MCF 10A (cell line): Measurements from ENCODE around the gene SIGLEC12. TPM values are rescaled to one million over a fixed set of nuclear protein-coding genes. Genes with fewer than 3 reads are reported as not detected.

Source experiments
- BruUV-seq: library from RNA; stranded (reverse); fragments of 400-500 nt; replicated peaks from 2 replicates; lab custom pipeline; 2021; lab: Mats Ljungman, UMichigan
- CTCF ChIA-PET: fragments of 300-600 bp; sonication (Branson Sonifier 250); formaldehyde crosslinking; extraction: SDS; loops from one replicate; lab custom pipeline; 2021; ENCODE audit warnings: antibody characterized with exemption, inconsistent platforms; lab: Yijun Ruan, JAX
- POLR2A ChIA-PET: fragments of 300-600, 350-650 bp; sonication (Branson Sonifier 250); formaldehyde crosslinking; extraction: SDS; loops from one replicate; lab custom pipeline; 2020; ENCODE audit warnings: antibody characterized with exemption, inconsistent platforms; lab: Yijun Ruan, JAX
- DNase-seq: peaks from one replicate; pipeline ENCODE4 v3.0.0-alpha.2; 2018; ENCODE audit not compliant: unreplicated experiment
- H3K27ac Mint-ChIP-seq: one replicate; pipeline ENCODE4 v1.8.0; 2022; ENCODE audit warnings: mild to moderate bottlenecking, low read depth, mixed read lengths; ENCODE audit not compliant: unreplicated experiment
- H3K27me3 Mint-ChIP-seq: one replicate; pipeline ENCODE4 v1.8.0; 2022; ENCODE audit warnings: mixed read lengths; ENCODE audit not compliant: insufficient read depth, unreplicated experiment
- H3K36me3 Mint-ChIP-seq: one replicate; pipeline ENCODE4 v1.8.0; 2022; ENCODE audit warnings: mild to moderate bottlenecking, moderate library complexity, mixed read lengths; ENCODE audit not compliant: insufficient read depth, unreplicated experiment
- H3K4me1 Mint-ChIP-seq: one replicate; pipeline ENCODE4 v1.8.0; 2022; ENCODE audit warnings: mixed read lengths; ENCODE audit not compliant: insufficient read depth, unreplicated experiment
- H3K4me3 Mint-ChIP-seq: one replicate; pipeline ENCODE4 v1.8.0; 2022; ENCODE audit warnings: mild to moderate bottlenecking, moderate library complexity, mixed read lengths; ENCODE audit not compliant: unreplicated experiment
- H3K9me3 Mint-ChIP-seq: one replicate; pipeline ENCODE4 v1.8.0; 2022; ENCODE audit warnings: mixed read lengths; ENCODE audit not compliant: unreplicated experiment
- CTCF ChIP-seq: fragments of 200-600 bp; IDR thresholded peaks from one replicate; pipeline ENCODE4 v1.8.0; 2022; ENCODE audit warnings: antibody characterized with exemption, mild to moderate bottlenecking; ENCODE audit not compliant: unreplicated experiment
- intact Hi-C: fragments of 100-400 bp; cut with micrococcal nuclease; formaldehyde crosslinking; loops from 2 replicates; pipeline ENCODE4 v1.14.1; 2022
- total RNA-seq: library from RNA; stranded (reverse); gene quantifications from 2 replicates; pipeline ENCODE4 v1.2.3, GENCODE V29; 2022

The SIGLEC12 gene
- total RNA-seq, 1 experiment from 2014 or later: not detected

GRCh38 chr19:51469629-51470028 is 32.0 kb downstream of the SIGLEC12 start:
- CTCF ChIA-PET: interaction anchor here (0.7 to 1.1 kb wide), 2 partner anchors 16 to 28 kb away, joined by 3 read pairs; no protein-coding TSS in a partner anchor
- intact Hi-C loops: no loop called here
- BruUV-seq: no TSS peak
- POLR2A ChIA-PET: no interaction called here
- Mint-ChIP-seq H3K36me3 (no peaks in the 10 kb centered on the region), H3K9me3 (no peaks in the 10 kb centered on the region), H3K27me3 (no peaks in the 10 kb centered on the region), H3K4me1 (no peaks in the 10 kb centered on the region), H3K27ac (no peak overlapping the region), H3K4me3 (no peak overlapping the region)
- DNase-seq: no peak
- no peak for TF ChIP-seq CTCF

GRCh38 chr19:51469162-51469561 is 32.4 kb downstream of the SIGLEC12 start:
- ChIA-PET CTCF (interaction anchor here (0.6 to 1.5 kb wide), 5 partner anchors 28 to 219 kb away, joined by 3 to 7 read pairs (median 3); no protein-coding TSS in a partner anchor), POLR2A (no interaction called here)
- Mint-ChIP-seq H3K9me3 (no peaks in the 10 kb centered on the region), H3K4me1 (no peaks in the 10 kb centered on the region), H3K27ac (no peak overlapping the region), H3K36me3 (no peaks in the 10 kb centered on the region), H3K4me3 (no peak overlapping the region), H3K27me3 (no peaks in the 10 kb centered on the region)
- no peak for DNase-seq
- BruUV-seq: no TSS peak
- intact Hi-C loops: no loop called here
- TF ChIP-seq CTCF: no peak

GRCh38 chr19:51468545-51468920 is 33.1 kb downstream of the SIGLEC12 start:
- no peaks in the 10 kb centered on the region for H3K36me3 Mint-ChIP-seq
- TF ChIP-seq CTCF: no peak
- no TSS peak for BruUV-seq

DNA sequence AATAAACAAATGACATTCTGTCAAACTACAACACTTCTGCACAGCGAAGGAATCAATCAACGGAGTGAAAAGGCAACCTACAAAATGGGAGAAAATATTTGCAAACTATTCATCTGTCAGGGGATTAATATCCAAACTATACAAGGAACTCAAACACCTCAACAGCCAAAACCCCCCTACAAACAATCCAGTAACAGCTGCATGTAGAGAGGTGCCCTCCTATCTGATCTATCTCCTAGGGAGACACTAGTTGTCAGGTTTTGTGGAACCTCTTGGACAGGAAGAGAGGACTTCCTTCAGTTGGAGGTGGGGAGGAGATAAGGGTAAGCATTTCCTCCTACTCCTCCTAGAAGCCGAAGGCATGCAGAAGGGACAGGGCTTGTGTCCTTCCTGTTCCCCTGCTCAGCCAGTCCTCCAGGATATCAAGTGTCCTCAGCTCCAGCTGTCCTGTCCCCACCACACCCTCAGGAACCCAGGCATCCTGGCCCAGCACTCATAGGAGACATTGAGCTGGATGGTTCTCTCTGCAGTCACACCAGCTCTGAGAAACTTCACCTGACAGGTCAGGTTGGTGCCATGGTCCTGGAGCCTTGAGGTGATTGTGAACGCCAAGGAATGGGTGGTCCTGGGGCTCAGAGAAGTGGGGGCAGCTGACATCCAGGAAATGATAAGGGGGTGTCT is 33.6 kb downstream of the SIGLEC12 start:
- intact Hi-C loops: no loop called here
- Mint-ChIP-seq H3K4me3 (no peak overlapping the region), H3K36me3 (no peaks in the 10 kb centered on the region), H3K9me3 (no peaks in the 10 kb centered on the region), H3K27me3 (no peaks in the 10 kb centered on the region), H3K27ac (no peak overlapping the region), H3K4me1 (no peaks in the 10 kb centered on the region)
- DNase-seq: no peak
- TF ChIP-seq CTCF: no peak
- POLR2A ChIA-PET: no interaction called here
- CTCF ChIA-PET: interaction anchor here (0.7 to 1.5 kb wide), 5 partner anchors 171 to 300 kb away, joined by 3 to 7 read pairs (median 3); no protein-coding TSS in a partner anchor
- BruUV-seq: no TSS peak

More at GRCh38 chr19:51468545-51468920, 33.1 kb downstream of the SIGLEC12 start:
- Mint-ChIP-seq H3K4me1 (no peaks in the 10 kb centered on the region), H3K27ac (no peak overlapping the region), H3K4me3 (no peak overlapping the region), H3K27me3 (no peaks in the 10 kb centered on the region), H3K9me3 (no peaks in the 10 kb centered on the region)
- CTCF ChIA-PET: interaction anchor here (0.7 to 1.5 kb wide), 5 partner anchors 170 to 301 kb away, joined by 3 to 7 read pairs (median 3); no protein-coding TSS in a partner anchor
- DNase-seq: no peak
- POLR2A ChIA-PET: no interaction called here
- intact Hi-C loops: no loop called here
